GM21381 (cell line): ENCODE data around the gene ANKRD55.
"Not testable (repeated sequence)": the region's sequence is repeated elsewhere in the genome, so short reads cannot be mapped to it uniquely, and the experiment has no call there.

Experiments
- ATAC-seq: cut with Tn5 transposase; IDR thresholded peaks from one replicate; pipeline ENCODE4 v1.9.1; 2021; ENCODE audit warnings: mild to moderate bottlenecking, moderate library complexity; ENCODE audit not compliant: unreplicated experiment

Gene ANKRD55

DNA sequence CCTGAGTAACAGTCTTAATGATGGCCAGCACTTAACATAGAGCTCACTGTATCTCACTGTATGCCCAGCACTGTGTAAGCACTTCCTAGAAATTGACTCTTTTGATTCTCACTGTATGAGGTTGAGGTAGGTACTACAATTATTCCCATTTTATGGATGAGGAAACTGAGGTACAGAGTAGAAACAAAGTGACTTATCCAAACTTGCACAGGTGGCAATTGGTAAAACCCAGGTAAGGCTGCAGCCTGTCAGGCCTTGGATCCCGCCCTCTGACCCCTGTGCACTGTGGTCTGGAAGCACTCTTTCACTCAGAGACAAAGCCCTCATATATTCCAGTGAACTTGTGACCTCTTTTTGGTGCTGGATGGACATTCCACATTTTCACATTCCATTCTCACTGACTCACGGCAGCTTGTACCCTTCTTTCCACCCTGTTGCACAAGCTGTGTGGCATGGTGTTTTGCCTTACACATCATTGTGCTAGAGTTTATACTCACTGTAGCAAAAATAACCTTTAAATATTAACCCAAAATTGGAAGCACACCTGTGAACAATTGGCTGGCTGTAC lies 21.7 kb downstream of the ANKRD55 start:
- no peak for ATAC-seq

DNA sequence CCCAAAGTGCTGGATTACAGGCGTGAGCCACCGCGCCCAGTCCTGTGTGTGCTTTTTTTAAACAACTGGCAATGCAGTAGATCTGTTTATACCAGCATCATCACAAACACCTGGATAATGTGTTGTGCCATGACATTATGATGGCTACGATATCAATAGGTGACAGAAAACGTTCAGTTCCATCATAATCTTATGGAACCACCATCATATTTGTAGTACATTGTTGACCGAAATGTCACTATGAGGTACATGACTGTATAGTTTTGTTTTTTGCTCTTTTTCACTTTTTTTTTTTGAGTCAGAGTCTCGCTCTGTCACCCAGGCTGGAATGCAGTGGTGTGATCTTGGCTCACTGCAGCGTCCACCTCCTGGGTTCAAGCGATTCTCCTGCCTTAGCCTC lies 24.4 kb downstream of the ANKRD55 start:
- ATAC-seq: no peak

DNA sequence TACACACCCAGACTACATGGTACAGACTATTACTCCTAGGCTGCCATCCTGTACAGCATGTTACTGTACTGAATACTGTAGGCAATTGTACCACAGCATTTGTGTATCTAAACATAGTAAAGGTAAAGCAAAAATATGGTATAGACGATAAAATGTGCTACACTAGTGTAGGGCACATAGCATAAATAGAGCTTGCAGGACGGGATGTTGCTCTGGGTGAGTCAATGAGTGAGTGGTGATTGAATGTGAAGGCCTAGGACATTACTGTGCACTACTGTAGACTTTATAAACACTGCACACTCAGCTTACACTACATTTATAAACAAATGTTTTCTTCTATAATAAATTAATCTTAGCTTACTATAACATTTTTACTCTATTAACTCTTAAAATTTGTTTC lies 25.6 kb downstream of the ANKRD55 start:
- no peak for ATAC-seq

DNA sequence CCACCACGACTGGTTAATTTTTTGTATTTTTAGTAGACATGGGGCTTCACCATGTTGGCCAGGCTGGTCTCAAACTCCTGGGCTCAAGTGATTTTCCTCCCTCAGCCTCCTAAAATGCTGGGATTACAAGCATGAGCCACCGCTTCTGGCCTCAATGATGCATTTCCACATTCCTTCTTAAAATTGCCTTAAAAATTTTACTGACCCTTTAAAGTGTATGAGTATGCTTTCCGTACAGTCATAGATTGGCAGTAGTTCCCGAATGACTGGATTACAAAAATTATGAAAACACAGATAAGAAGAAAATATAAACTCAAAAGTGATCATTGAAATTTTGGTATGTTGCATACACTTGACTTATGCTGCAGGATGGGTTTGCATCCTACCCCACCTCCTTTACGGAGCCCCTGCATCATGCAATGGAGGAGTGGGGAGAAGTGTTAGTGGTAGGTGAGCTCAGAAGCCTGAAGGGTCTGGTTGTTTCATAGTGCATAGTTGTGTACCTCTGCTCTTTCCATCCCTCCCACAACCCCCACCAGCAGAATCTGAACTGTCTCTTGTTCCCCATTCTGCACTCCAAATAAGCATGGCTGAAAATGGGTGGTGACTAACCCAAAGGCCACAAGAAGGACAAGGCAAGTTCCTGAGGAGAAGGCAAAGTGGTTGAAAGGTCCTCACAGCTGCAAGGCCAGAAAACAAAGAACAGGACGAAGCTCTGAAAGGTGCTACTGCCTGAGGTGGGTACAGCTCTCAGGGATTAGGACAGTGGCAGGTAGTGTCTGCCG lies 26.8 kb downstream of the ANKRD55 start:
- ATAC-seq: no peak

DNA sequence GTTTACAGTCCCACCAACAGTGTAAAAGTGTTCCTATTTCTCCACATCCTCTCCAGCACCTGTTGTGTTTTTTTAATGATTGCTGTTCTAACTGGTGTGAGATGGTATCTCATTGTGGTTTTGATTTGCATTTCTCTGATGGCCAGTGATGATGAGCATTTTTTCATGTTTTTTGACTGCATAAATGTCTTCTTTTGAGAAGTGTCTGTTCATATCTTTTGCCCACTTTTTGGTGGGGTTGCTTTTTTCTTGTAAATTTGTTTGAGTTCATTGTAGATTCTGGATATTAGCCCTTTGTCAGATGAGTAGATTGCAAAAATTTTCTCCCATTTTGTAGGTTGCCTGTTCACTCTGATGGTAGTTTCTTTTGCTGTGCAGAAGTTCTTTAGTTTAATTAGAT lies 29.2 kb downstream of the ANKRD55 start:
- not testable (repeated sequence) for ATAC-seq

DNA sequence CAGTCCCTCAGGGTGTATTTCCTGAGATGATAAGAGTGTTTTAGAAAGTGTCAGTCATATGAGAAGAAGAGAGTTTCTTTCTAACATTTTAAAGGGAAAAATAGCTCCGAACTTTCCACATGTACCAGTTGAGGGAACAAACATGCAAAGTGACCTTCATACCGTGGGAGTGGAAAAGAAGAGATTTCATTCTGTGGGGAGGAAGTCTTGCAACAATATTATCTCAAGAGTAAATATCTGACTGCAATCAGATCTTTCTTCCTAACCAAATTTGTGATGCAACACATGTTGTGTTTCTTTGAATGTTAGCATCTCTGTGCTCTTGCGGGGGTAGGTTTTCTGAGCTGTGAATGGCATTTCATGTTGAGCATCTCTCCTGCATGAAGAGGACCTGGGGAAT lies 30.6 kb downstream of the ANKRD55 start:
- no peak for ATAC-seq

DNA sequence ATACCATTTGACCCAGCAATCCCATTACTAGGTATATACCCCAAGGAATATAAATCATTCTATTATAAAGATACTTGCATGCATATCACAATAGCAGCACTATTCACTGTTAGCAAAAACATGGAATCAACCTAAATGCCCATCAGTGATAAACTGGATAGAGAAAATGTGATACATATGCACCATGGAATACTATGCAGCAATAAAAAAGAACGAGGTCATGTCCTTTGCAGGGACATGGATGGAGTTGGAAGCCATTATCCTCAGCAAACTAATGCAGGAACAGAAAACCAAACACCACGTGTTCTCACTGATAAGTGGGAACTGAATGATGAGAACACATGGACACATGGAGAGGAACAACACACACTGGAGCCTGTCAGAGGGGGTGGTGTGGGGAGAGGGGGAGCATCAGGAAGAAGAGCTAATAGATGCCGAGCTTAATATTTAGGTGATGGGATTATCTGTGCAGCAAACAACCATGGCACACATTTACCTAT lies 31.3 kb downstream of the ANKRD55 start:
- ATAC-seq: not testable (repeated sequence)

DNA sequence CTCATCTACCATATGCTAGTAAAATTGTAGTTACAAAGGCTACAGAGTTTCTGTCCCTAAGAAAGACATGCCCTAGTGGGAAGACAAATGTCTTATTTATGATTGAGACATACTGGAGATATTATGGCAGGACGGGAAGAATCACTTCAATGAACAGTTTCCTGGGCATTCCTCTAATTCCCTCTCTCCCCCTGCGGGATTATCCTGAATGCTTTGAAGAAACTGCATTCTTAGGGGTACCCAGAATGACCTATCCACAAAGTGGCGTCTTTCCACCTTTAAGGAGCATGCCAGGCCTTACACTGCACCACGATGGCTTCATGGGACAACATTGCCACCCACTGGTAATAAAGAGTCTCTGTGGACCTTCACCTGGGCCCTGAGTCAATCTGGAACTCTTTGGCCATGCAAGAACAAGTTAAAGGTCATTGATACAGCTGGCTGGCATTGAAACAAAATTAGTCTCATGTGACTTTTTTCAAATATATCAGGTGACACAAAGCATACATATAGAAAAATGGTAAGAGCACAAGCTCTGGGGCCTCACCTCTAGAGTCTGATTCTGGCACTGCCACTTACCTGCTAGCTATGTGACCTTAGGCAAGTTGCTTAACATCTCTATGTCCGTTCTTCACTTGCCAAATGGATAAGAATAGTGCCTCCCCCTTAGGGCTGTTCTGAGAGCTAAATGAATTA lies 32.0 kb downstream of the ANKRD55 start:
- ATAC-seq: peak; percentile 96

DNA sequence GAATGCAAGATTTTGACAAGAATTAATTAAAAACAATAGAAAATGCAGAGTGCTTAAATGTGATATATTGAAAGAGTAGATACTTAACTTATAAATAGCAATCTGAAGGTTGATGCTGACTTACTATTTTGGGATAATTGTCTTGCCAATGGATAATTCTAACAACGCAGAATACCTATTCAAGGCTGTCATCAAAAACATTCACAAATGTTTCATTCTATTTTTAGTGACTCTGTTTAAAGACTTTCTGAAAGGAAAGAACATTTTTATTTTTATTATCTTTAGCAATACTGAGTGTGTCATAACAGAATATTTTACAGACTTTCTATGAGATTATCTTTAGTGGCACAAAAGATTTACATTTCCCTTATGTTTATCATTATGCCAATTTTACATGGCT lies 38.1 kb downstream of the ANKRD55 start:
- no peak for ATAC-seq

DNA sequence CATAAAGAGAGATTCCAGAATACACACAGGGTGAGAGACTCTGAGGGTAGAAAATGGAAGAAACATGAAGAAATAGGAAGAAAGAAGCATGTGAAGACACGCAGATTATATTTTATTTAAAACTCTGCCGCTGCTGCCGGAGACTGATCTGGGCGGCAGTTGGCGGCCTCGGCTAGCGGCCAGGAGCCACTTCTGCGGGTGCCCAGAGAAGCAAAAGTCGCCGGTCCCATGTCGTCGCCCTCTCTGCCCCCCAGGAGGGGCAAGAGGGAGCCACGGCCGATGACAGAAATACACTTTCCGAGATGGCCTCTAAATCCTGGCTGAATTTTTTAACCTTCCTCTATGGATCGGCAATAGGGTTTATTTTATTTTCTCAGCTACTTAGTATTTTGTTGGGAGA lies 40.9 kb downstream of the ANKRD55 start:
- no peak for ATAC-seq

DNA sequence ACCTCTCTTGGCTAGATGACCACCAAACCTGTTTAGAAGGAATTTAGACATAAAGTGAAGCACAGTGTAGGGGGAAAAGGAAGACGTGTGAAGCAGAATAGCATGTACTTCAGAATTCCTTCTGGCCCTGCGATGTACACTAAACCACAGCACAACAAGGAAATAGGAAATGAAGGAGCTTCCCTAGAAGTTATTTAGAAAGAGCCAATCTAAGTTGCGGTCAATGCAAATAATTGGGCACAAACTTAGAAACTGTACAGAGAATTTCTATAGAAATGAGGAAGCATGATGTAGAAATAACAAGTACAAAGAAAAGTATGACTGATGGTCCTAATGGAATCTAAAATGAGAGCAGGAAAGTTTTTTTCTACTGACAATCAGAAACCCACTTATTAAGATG lies 41.5 kb downstream of the ANKRD55 start:
- ATAC-seq: no peak

DNA sequence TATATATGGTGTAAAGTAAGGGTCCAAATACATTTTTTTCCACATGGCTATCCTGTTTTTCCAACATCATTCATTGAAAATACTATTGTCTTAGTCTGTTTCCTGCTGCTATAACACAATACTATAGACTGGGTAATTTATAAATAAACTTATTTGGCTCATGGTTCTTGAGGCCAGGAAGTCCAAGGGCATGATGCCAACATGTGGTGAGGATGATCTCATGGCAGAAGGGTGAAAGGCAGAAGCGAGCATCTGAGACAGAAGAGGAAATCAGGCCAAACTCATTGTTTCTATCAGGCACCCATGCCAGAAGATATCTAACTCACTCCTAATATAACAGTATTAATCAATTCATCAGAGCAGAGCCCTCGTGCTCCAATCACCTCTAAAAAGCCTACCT lies 42.6 kb downstream of the ANKRD55 start:
- no peak for ATAC-seq

DNA sequence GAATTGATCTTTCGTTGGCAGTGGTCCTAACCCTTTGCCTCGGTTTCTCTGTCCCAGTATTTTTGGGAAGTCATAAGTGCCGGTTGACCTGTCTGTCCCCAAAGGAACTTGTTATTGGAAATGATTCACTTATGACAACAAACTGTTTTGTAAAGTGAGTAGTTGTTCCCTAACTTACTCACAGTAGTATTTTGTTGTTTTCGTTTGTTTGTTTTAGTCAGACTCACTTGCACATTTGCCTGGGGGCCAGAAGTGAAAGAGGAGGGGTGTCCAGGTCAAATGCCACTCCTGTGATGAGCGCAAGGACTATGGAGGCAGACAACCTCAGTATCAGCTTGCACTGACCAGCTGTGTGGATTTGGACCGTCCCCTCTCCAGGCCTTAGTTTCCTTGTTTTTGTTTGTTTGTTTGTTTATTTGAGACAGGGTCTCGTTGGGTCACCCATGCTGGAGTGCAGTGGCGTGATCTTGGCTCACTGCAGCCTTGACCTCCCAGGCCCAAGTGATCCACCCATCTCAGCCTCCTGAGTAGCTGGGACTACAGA lies 47.3 kb downstream of the ANKRD55 start:
- ATAC-seq: no peak

DNA sequence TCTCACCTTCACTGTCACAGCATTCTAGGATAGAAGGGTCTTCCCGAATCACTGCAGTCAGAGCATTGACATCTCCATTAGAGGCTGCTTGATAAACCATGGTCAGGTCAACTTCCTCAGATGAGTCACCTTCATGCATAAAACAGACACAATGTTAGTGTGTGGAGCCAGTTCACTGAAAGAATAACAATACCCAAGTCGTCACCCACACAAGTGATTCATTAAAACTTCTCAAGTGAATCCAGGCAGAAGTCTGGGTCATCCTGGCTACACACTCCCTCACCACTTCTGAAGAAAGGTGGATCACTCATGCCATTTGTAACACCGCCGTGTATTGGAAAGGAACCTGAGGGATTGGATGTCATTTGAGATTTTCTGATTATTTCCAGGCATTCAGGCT lies 49.6 kb downstream of the ANKRD55 start:
- ATAC-seq: no peak

DNA sequence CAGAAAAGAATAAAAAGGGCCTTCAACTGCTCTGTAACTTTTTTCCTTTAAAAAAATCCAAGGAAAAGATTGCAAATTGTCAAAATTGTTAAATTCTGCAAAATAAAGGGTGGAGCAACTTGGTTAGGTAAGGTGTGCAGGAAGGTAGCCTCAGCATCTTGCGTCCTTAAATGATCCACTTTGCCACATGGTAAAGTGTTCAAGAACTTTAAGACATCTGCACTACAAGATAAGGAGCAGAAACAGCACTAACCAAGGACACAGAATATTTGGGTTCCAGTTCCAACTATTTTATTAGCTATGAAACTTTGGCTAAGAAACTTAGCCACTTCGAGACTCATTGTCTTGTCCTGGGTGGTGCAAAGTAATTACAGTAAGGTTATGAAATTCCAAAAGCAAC lies 53.7 kb downstream of the ANKRD55 start:
- no peak for ATAC-seq

DNA sequence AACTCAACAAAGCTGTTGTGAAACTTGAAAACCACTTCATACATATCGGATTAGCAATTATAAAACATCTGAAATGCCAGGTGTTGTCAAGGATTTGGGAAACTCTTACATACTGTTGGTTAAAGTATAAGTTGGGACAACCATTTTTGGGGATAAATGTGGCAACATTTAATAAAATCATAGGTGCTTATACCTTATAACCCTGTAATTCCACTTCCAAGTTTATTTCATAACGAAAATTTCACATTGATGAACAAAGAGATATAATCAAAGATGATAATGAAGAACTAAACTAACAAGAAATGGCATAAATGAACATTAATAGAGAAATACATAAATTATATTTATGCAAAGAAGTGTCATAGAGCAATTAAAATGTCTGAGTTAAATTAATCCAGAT lies 54.3 kb downstream of the ANKRD55 start:
- no peak for ATAC-seq

DNA sequence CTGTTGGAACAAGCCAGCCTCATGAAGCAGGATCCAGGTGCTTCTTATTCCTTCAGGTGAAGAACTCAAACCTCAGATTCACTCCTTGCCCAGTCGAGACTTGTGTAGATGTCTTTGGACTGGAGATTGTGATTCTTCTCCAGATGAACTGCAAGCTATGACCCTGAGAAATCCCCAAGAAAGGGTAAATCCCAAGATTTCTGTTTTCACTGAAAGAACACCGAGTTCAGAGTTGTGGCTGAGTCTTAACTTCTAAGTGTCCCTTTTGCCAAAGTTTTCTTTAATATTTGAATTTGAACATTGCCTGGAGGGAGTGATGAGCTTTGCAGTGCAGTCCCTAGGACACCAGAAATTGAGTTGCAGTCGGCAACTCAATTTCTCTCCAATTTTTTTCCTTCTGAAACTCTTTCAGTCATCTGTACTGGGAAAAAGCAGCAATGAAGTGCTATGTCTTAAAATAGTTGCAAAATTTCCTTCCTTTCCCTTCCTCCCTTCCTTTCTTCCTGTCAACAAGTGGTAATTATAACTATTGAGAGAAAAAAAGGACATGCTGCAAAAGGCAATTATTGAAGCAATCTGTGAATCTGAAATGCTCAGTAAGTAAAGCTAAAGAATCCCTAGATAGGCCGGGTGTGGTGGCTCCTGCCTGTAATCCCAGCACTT lies 56.1 kb downstream of the ANKRD55 start:
- ATAC-seq: no peak

DNA sequence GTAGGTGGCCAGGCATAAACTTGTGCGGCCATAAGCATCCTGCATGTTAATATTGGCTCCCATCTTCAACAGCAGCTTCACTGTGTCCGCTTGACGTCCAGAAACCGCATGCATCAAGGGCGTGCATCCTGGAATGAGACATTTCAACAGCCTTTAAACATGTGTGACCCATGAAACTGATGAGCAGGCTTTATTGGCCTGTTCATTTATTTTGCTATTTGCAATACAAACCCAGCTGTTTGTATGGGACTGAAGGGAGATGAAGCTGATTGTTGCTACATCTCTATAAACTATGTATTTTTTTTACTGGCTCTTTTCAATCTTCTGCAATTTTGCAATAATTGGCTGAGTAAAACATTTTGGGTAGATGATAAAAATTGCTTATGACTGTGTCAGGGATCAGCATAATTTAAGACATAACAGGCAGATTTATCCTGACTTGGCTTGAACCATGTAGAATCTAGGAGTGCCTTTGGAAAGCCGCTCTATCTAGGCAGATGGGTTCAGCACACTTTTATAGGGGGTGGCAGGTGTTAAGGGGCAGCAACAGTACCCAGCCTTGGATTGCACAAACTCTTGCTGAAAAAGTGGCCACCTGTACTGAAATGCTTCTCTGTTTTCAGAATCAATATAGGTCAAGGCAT lies 56.9 kb downstream of the ANKRD55 start:
- ATAC-seq: no peak

DNA sequence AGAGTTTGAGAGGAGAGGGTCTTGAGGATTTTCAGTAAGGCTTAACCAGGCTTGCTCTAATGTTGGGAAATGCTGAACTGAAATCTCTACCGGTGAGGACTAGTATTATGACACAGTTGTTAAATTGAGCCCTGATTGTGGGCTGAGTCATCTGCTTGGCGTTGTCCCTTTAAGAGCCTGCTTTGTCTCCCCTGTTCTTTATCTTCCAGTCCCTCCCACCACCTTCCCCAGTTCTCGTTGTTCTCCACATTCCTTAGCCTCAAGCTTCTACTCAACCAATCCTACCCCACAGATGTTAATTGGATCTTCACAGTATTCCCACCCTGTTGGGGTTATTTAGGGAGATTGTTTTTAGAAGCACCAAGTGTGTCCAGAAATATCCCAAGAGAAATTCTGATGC lies 57.6 kb downstream of the ANKRD55 start:
- no peak for ATAC-seq

DNA sequence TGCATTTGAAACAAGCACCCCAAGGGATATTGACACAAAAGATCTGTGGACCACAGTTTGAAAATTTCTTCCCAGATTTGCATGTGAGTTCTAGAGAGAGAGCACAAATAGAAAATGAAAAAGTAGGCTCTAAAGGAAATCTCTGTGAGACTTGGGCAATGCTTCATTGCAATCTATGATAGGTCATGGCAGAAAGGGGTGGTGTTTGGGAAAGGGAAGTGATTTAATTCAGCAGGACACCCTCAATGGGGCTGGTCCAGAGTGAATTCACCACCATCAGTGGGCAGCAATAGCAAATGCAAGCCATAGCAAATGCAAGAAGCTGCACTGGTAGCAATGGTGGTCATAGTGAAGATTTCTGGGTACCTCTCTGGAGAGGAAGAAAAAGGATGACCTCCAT lies 58.1 kb downstream of the ANKRD55 start:
- no peak for ATAC-seq

DNA sequence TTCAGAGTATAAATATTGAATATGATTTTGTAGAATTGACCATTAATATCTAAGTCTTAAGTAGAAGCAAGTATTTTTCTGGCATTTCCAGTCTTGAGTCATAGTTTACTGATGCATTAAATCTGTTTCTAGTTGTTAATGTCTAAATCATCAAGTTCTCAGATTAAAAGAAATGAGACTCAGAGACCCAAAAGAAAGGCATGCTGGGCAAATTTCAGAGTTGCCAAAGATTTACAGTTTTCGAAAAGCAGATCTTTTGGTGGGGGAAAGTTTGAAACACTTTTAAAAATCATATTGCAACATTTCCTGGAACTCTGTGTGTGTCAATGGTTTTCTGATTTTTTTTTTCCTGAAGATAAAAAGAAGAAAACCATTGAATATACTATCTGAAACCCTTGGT lies 60.9 kb downstream of the ANKRD55 start:
- no peak for ATAC-seq
